SK-MEL-5 (cell line): Measurements from ENCODE around the gene B4GALT2. TPM values are rescaled to one million over a fixed set of nuclear protein-coding genes. Genes with fewer than 3 reads are reported as not detected.

ENCODE experiments used
- DNase-seq: peaks from one replicate; pipeline ENCODE4 v3.0.0-alpha.2; 2016; ENCODE audit warnings: low read depth, low spot score
- in situ Hi-C: cut with HindIII; loops from 2 replicates; pipeline ENCODE4 v1.10.0; 2016; ENCODE audit warnings: low sequenced_read_pairs, high pct_unique_total_duplicates, low pct_unique_long_range_greater_than_20kb
- total RNA-seq: library from RNA; depleted of rRNA; stranded (reverse); fragments of >200 nt; shearing (Covaris generic); gene quantifications from 2 replicates; pipeline ENCODE4 v1.2.3, GENCODE V29; 2014

The B4GALT2 gene
- total RNA-seq, 1 experiment from 2014 or later: 43.5 TPM

DNA sequence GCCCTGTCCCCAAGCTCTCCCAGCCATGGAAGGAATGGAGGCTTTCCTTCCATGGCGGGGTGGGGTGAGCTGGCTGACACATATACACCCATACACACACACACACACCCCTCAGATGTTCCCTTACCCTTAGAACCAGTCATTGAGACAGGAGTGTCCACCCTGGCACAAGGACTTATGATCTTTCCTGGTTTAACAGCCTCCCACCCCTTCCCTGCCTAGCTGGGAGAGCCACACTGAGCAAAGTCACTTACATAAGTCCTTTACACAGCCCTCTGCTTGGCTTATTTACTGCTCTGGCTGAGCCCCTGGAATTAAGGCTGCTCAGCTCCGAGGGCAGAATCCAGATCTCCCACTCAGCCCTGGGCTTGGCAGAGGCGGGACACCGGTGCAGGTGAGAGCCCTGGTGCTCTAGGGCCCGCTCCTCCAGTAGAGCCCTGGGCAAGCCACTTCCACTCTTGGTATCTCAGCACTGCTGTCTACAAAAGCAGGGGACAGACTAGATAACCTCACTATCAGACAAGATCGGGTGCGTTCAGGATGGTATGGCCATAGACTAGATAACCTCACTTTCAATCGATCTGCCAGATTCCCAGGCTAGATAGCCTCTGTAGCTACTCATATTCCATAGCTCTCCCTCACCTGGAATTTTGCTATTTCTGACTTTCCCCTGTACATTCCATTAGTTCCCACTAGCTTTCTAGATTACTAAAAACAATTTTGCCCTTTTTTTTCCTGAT, 35.5 kb downstream of the B4GALT2 start:
- DNase-seq: no peak
- in situ Hi-C loops: no loop called here

DNA sequence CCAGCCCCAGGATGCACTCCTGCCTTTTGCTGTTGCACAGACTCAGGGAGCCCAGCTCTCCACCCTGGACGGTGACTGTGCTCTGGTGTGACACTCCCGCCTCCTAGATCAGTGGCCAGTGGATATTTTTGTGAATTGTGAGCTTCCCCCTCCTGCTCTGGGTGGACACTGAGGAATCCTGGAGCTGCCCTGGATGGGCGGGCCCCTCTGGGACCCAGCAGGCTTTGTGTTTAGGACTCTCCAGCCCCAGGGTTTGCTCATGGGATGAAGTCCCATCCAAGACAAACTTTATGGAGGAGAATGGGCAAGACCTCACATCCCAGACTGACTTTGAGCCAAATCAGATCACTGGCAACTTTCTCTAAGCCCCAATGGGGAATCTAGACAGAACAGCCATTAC, 36.2 kb downstream of the B4GALT2 start:
- in situ Hi-C loops: no loop called here
- DNase-seq: no peak

DNA sequence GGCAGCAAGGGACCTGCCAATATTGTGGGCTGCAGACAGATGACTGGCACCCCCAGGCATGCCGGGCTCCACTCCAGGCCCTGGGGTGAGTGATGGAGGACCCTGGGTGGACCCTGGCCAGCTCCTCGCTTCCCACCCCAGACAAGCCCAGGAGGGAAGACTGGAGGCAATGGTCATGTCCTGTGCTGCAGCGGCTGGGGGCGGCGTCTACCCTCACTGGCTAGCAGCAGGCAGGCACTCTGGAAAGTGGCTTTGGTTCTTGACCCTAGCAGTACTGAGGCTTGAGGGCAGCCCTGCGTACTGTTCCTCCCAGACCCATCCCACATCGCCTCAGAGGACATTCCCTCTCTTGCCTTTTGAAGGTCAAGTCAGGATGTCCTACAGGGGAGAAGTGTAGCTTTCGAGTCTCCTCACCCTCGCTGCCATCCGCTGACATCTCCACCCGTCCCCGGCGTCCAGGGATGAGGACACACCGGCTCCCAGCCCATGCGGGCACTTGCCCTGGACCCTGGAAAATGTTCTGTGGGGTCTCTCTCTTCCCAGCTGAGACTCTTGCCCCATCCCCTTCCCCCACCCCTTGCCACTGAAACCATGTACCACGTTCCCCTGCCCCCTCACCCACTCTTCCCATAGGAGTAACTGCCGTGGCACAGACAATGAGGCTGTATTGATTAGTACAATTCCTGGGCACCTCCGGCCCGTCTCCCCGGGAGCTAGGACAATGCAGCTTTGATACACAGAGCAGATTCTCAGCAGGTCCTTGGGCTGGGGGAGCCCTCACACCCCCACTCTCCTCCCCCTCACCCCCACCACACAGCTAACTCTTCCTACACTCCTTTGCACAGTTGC, 37.3 kb downstream of the B4GALT2 start:
- no peak for DNase-seq
- in situ Hi-C loops: no loop called here

DNA sequence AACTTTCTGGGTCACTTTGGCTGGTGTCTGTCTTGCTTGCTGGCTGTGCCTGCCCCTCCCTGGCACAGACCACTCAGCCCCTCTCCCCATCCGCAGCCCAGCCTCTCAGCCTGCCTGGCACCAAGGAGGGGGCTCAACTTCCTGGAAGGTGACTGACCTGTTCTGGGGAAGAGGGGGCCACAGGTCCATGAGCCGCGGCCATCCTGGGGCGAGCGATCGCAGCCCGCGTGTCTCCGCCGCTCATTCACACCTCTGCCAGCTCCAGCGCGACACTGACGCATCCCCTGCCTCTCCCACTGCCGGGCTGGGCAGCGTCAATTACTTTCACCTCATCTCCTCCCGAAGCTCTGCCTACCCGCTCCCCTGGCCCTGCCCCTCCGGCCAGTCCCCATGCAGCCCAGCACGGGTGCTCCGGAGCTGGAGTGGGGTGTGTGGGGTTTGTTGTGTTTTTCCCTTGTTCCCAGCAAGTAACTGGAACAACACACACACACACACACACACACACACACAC, 37.9 kb downstream of the B4GALT2 start:
- DNase-seq: no peak
- in situ Hi-C loops: no loop called here

- in situ Hi-C loops: no loop called here
These were observed 40.5 kb downstream of the B4GALT2 start for GRCh38 chr1:44019466-44019948.

GRCh38 chr1:44020464-44020863, 41.5 kb downstream of the B4GALT2 start:
- DNase-seq: no peak
- in situ Hi-C loops: no loop called here

More at GRCh38 chr1:44019466-44019948, 40.5 kb downstream of the B4GALT2 start:
- no peak for DNase-seq

DNA sequence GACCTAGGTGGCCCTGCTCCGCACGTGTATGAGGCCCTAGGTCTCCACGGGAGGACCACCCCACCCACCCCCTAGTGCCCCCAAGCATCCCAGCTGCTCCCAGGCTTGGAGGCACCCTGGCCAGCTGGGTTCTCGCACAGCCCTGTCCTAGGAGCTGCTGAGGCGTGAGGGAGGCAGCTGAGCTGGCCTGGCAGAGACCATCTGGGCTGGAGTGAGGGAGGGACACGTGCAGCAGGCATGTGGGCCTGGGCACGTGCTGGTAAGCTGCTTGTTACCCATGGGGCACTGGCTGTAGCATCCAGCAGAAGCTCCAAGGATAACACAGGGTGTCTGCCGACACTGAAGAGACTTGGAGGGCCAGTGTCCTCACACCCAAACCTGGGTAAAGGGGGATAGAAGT, 42.1 kb downstream of the B4GALT2 start:
- in situ Hi-C loops: no loop called here
- no peak for DNase-seq

- in situ Hi-C loops: no loop called here
- DNase-seq: peak; percentile 10
These were observed 42.7 kb downstream of the B4GALT2 start for GRCh38 chr1:44021581-44022321.

- no peak for DNase-seq
- in situ Hi-C loops: no loop called here
These were observed 45.3 kb downstream of the B4GALT2 start for GRCh38 chr1:44024031-44024902.

- in situ Hi-C loops: no loop called here
- DNase-seq: no peak
These were observed 46.0 kb downstream of the B4GALT2 start for GRCh38 chr1:44024903-44025525.

- DNase-seq: no peak
- in situ Hi-C loops: no loop called here
These were observed 46.8 kb downstream of the B4GALT2 start for GRCh38 chr1:44025816-44026215.

- in situ Hi-C loops: no loop called here
- DNase-seq: no peak
These were observed 48.3 kb downstream of the B4GALT2 start for GRCh38 chr1:44027320-44027719.

DNA sequence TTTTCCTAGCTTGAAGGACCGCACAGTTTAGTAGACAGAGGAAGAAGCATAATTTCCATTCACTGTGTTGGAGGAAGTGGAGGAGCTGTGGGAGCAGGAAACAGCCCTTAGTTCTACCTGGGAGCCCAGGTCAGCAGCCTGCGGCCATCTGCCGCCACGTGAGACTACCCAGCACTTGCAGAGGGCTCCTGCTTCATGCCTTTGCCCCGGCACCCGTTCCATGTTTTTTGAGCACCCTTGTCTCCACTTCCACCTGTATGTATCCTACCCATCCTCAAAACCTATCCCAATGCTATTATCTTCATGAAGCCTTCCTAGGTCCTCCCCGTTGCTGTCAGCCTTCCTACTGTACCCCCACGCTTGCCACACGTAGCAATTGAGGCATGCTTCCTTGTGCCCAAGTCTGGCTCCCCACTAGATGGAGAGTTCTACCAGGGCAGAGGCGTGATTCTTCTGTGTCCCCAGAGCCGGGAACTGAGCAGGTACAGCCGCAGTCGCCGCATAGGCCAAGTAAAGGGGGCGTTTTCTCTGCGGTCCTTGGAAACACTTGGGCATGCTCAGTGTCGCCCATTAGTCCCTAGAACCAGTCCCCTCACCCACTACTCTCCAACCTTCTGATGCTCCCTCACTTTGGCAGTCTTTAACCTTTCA, 50.4 kb downstream of the B4GALT2 start:
- in situ Hi-C loops: no loop called here

DNA sequence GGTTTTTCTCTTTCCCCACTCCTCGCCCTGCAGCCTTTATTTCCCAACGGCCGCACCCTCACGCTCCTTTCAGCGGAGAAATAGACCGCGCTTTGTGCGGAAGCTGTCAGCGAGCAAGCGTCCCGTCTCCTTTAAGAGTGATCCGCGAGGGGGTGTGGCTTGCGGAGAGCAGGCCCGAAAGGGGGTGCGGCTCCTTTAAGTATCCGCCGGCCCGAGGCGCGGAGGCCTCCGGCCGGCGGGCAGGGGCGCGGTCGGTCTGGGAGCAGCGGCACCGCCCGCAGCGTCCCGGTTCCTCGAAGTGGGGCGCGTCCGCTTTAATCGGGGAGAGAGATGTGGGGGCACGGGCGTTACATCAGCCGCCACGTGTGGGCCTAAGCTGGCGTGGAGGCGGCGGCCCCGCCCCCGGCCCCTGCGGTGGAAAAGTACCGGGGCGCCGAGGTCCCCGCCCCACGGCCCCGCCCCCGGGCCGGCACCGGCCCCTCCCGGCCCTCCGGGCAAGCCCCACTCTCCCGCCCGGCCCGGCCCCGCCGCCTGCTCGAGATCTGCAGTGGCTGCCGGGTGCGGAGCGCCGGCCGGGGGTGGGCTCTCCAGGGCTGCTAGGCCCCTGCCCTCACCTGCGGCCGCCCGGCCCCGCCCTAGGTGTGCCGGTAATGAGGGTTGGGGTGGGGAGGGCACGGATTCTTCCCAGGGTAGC, 51.0 kb downstream of the B4GALT2 start:
- peak; percentile 82 for DNase-seq
- in situ Hi-C loops: no loop called here

More for the DNA sequence above, 50.4 kb downstream of the B4GALT2 start:
- DNase-seq: no peak

- in situ Hi-C loops: no loop called here
- peak; percentile 33 for DNase-seq
These were observed 51.7 kb downstream of the B4GALT2 start for GRCh38 chr1:44030605-44031251.
